ENCODE data around the gene ZNF652.
"Not testable (repeated sequence)": the region's sequence is repeated elsewhere in the genome, so short reads cannot be mapped to it uniquely, and the experiment has no call there.

The ZNF652 gene

GRCh38 chr17:49384951-49385350 lies 22.9 kb upstream of the ZNF652 start:
- no peak for DNase-seq

DNA sequence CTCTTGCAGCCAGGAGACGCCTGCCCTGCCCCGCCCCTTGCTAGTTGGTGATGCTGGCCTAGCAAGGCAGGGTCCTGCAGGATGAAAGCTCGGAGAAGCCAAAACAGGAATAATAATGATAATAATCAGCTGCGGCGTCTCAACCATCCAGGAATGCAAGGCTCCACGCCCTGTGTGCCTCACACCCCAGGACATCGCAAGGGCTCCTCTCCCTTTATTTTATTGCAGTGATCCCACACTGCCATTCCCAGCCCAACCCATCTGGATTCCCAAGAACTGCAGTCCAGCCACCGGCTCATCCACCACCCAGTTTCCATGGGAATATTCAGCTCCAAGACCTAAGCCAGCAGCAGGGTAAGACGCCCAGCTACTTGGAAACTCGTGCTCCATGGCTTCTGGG lies 21.0 kb upstream of the ZNF652 start:
- no peak for DNase-seq

DNA sequence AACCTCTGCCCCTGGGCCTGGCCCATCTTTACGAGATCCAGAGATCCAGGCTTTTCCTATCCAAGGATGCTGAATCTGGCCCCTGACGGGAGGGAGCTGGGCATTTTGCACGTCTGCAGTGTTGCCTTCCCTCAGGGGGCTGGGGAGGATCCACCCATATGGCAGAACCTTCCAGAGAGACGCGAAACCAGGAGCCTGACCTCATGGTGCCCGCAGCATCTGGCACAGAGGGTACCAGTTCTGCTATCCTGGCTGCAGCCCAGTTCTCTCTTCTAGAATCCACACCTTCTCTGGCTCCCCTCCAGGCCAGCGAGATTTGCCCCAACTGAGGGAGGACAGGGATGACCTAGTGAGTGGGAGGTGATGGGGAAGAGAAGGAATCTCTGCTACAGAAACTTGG lies 20.5 kb upstream of the ZNF652 start:
- no peak for DNase-seq

GRCh38 chr17:49381793-49382192 lies 19.7 kb upstream of the ZNF652 start:
- DNase-seq, result no peak

GRCh38 chr17:49381033-49381432 lies 19.0 kb upstream of the ZNF652 start:
- no peak for DNase-seq

- no peak for DNase-seq
These were observed 17.9 kb upstream of the ZNF652 start for GRCh38 chr17:49379926-49380325.

GRCh38 chr17:49378311-49378710 lies 16.3 kb upstream of the ZNF652 start:
- no peak for DNase-seq

DNA sequence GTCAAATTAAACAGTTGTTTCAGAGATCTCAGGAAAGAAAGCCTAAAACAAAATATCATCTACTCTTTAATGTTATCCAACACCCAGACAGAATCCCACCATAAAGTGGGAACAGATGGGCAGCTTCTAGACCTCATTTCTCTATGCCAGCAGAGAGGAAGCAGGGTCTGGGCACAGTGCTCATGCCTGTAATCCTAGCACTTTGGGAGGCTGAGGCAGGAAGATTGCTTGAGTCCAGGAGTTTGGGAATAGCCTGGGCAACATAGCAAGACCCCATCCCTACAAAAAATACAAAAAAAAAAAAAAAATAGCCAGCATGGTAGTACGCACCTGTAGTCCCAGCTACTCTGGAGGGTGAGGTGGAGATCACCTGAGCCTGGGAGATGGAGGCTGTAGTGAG lies 13.5 kb upstream of the ZNF652 start:
- DNase-seq, result no peak

- DNase-seq, result no peak
These were observed 11.1 kb upstream of the ZNF652 start for GRCh38 chr17:49373115-49373514.

DNA sequence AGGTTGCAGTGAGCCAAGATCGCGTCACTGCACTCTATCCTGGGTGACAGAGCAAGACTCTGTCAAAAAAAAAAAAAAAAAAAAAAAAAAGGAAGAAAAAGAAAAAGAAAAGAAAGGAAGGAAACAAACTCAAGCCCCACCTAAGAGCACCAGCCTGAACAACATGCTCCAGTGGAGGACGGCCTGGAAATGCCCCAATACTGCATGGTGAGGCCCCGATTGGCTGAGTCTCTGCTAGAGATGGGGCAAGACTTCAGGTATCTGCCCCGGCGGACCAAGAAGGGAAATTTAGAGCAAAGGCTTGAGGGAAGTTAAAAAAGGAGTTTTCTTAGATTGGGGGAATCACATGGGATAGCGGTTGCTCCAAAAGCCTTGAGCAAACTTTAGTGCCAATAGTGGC lies 10.4 kb upstream of the ZNF652 start:
- DNase-seq, result no peak

- no peak for DNase-seq
These were observed 9.2 kb upstream of the ZNF652 start for GRCh38 chr17:49370971-49371834.

GRCh38 chr17:49369760-49370159 lies 7.7 kb upstream of the ZNF652 start:
- DNase-seq, result no peak

DNA sequence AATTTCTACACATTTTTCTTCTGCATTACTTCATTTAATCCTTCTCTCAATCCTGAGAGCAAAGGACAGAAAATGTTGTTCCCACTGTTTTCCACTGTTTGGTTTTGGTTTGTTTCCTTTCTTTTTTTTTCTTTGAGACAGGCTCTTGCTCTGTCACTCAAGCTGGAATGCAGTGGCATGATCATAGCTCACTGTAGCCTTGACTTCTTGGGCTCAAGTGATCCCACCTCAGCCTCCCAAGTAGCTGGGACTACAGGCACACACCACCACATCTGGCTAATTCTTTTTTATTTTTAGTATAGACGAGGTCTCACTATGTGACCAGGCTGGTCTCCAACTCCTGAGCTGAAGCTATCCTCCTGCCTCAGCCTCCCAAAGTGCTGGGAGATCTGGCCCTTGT lies 7.0 kb upstream of the ZNF652 start:
- DNase-seq, result no peak

- no peak for DNase-seq
These were observed 3.6 kb upstream of the ZNF652 start for GRCh38 chr17:49365667-49366066.

- DNase-seq, result not testable (repeated sequence)
These were observed 3.1 kb upstream of the ZNF652 start for GRCh38 chr17:49365126-49365525.

DNA sequence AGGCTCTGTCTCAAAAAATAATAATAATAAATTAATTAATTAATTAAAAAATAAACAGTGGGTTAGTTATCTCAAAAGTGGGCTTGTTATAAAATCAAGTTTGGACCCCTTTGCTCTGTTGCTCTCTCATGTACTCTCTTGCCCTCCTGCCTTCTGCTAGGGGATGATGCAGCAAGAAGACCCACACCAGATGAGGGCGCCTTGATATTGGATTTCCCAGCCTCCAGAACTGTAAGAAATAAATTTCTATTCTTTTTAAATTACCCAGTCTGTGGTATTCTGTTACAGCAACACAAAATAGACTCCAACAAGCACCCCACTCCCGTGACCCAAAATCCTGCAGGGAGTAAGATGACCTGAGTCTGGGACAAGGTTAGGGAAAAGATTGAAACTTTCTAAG lies 2.1 kb upstream of the ZNF652 start:
- DNase-seq, result no peak

DNA sequence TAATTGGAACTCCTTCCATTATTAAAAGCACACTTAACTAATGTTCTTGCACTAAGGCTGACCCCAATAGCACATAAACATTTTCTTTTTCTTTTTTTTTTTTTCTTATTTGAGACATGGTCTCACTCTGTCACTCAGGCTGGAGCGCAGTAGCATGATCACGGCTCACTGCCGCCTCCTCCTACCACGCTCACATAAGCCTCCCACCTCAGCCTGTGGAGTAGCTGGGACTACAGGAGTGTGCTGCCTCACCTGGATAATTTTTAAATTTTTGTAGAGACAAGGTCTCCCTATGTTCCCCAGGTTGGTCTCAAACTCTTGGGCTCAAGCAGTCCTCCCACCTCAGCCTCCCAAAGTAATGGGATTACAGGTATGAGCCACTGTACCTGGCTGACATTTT lies 1.2 kb upstream of the ZNF652 start:
- no peak for DNase-seq

- DNase-seq, result peak; percentile 16
These were observed 670 bp upstream of the ZNF652 start for GRCh38 chr17:49362723-49363117.

DNA sequence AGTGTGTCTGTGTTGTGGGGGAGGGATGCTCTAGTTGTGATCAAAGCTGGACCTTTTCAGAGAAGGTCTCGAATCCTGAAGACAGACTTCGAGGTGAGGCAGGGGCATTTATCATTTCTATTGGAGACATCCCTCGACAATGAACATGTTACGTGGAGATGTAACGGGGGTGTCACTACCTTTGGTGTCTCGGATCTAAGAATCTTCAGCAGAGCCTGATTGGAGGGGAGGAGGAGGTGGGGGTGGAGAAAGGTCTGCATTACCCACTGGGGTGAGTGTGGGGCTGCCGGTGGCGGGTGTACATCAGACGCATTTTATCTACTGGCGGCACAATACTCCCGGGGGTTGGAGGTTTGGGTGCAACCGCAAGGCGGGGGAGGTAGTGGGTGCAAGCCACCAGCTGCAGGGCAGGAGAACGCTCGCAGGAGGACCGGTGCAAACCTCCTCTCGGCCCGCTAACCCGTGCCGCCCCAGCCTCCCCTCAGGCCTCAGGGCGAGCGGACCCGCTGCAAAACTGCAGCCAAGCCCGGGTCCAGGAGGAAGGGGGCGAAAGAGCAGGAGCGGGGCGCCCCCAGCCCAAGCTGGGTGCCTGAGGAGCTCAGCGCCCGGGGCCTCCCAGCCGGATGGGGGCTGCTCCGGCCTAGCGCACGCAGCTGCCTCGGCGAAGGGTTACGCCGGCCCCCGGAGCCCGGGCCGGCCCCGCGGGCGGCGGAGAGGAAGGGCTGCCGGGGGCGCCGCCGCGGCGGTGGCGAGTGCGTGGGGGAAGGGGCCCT lies 735 bp downstream of the ZNF652 start:
- peak; percentile 13 for DNase-seq

DNA sequence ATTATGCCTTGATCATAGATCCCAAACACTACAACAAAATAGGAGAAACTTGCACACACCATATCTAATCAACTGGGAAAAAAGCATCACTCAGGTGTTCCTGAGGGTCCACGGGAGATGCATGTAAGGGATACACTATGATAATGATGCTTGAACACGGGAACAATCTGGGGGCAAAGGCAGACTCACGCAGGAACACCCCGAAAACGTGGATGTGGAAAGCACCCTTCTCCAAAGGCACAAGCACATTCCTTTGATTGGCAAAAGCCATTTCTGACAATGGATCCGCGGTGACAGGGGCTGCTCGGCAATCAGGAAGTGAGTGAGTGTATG lies 1.3 kb downstream of the ZNF652 start:
- DNase-seq, result peak; percentile 47

DNA sequence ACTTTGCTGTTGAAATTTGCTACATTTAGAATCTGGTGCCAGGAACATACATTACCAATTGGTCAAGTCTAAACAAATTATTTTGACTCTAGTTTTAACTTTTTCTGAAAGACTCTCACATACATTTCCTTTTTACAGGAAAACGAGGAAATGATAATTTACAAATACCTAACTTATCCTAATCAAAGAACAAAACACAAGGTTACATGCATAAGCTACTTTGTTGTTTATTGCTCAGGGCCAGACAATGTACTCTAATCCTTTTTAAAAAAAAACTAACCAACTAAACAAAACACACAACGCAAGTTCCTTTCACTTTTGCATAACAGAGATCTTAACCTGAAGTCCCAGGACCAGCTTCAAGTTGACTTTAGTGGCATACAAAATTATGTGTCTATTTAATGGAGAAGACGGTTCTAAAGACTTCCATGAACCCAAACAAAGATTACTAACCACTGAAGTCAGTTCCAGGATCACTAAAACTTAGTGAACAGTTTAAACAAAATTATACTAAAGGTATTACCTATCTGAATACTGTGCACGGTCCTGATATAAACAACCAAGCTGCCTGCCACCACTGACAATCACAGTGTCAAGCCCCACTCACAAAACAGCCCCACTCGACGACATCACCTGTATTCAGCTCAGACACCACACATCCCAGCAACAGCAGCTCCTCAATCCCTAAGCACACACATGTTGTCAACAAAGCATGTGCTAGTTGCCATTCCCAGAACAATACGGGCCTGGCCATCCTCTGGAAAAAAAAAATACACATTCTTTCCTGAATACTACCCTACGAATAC lies 1.9 kb downstream of the ZNF652 start:
- peak; percentile 24 for DNase-seq

- peak; percentile 27 for DNase-seq
These were observed 3.3 kb downstream of the ZNF652 start for GRCh38 chr17:49358641-49359247.

DNA sequence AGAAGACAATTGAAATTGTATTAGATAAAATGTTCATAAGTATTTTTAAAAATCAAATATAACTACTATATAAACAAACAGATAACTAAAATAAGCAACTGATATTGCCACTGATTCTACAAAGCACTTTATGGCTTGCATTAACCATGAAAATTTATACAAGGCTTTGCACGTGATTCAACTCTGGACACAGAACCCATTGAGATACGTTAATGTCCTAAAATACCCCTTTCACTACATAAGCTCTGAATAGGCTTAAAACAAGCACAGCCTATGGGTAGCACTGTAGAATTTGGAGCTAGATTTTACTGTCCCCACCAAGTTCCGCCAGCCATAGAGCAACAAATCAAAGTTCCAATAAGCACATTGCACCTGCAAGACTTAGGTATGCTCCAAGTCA lies 4.5 kb downstream of the ZNF652 start:
- DNase-seq, result no peak
